WI38 (cell line): ENCODE data around the gene TRMT11.

ENCODE experiments used
- H3K4me3 ChIP-seq: 2 replicates; pipeline ENCODE4 v1.5.1; 2011; ENCODE audit warnings: low read depth, mild to moderate bottlenecking, control low read depth, low read length
- CTCF ChIP-seq: IDR thresholded peaks from 2 replicates; pipeline ENCODE4 v1.5.1; 2012; ENCODE audit warnings: low read depth, mild to moderate bottlenecking, control low read depth, low read length

Gene TRMT11

DNA sequence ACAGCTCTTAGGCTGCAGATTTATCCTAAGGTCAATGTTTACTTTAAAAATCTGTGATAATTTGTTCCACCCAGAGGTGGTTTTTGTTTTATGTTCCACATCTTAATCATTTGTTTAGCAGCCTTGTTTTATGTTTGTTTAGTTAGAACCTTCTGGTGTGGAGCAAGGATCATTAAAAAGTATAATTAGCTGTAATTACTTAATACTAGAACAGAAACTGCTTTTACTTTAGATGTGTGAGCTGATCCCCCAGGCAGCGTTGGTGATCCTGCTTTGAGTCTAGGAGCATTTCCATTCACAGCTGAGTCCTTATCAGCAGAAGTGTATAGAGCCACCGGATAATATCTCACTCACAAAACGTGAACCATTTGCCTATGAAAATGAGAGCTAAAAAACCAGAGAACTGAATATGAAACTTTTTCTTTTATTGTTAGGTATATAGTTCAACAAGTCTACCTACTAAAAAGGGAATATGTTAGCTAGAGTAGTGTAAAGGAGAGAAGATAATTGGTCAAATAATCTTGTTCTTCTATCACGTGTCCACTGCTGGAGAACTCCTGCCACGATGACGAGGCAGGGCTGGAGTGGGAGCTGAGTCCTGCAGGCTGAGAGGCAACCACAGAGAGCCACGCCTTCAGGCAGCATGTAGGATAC lies 78.5 kb downstream of the TRMT11 start:
- no peak overlapping the region for H3K4me3 ChIP-seq
- TF ChIP-seq CTCF, result no peak

DNA sequence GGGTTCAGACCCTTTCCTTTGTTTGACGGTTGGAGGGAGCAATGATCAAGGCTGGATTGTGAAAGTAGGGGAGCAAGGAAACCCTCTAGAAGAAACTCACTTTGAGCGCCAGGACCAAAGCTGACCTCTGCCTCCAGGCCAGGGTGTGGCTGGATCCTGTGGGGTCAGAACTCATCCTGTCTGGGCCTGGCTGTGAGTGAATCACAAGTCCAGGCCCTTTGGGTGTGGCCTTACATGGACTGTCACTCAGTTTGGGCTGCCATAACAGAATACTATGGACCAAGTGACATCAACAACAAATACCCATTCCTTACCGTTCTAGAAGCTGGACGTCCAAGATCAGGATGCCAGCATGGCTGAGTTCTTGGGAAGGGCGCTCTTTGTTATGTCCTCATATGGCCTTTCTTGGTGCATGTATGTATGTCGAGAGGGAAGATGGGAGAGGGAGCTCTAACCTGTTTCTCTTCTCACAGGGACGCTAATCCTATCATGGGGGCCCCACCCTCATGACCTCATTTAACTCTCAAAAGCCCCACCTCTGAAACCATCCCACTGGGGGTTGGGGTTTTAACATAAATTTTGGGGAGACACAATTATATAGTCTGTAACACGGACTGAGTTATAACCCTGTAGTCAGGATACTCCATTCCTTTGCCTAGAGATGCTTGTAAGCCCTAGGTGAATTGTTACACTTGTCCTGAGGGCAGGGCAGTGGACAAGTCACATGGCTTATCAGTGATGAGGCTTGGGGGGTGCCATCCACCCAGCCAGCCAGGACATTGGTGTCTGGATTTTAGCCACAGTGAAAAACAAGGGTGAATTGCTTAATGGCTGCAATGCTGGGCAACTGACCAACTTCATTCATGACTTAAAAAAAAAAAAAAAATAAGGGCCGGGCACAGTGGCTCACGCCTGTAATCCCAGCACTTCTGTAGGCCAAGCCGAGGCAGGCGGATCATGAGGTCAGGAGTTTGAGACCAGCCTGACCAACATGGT lies 80.0 kb downstream of the TRMT11 start:
- no peak overlapping the region for H3K4me3 ChIP-seq
- no peak for TF ChIP-seq CTCF

- no peak for TF ChIP-seq CTCF
- no peak overlapping the region for H3K4me3 ChIP-seq
Measured at GRCh38 chr6:126067073-126067472, 80.7 kb downstream of the TRMT11 start.

GRCh38 chr6:126069449-126069848 lies 83.1 kb downstream of the TRMT11 start:
- no peak for TF ChIP-seq CTCF
- H3K4me3 ChIP-seq, result no peak overlapping the region

GRCh38 chr6:126071000-126071647 lies 84.8 kb downstream of the TRMT11 start:
- no peak overlapping the region for H3K4me3 ChIP-seq
- no peak for TF ChIP-seq CTCF

DNA sequence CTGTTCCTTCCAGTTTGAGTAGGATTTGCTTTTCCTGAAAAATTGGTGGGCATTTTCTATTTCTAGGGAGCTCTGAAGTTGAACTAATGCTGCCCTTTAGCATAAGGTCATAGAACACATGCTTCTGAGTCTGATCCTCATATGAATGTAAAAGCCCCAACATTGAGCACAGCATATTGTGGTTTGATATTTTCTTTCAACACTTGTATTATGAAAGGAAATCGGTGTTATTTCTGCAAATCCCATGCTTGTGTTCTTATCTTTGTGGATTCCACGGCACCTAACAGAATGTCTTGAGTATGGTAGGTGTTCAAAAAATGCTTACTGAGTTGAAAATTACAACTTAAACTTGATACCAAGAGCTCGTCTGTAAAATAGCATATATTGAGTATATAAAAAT lies 85.8 kb downstream of the TRMT11 start:
- TF ChIP-seq CTCF, result no peak
- no peak overlapping the region for H3K4me3 ChIP-seq
